Measurements from ENCODE around the gene PRPSAP1.

Gene PRPSAP1

GRCh38 chr17:76263896-76264295 lies 89.8 kb downstream of the PRPSAP1 start:
- no peak for DNase-seq

- no peak for DNase-seq
Observed at GRCh38 chr17:76262732-76263344, 90.9 kb downstream of the PRPSAP1 start.

GRCh38 chr17:76261421-76262215 lies 92.1 kb downstream of the PRPSAP1 start:
- no peak for DNase-seq

GRCh38 chr17:76260669-76261068 lies 93.0 kb downstream of the PRPSAP1 start:
- no peak for DNase-seq

- no peak for DNase-seq
Observed at GRCh38 chr17:76260220-76260619, 93.5 kb downstream of the PRPSAP1 start.

Measured in stimulated activated CD4-positive, alpha-beta T cell treated with anti-CD3 and anti-CD28 coated beads, Interleukin-2, amount 100 ng/mL, for 24 hours (primary cell).